Activated CD8-positive, alpha-beta T cell treated with anti-CD3 and anti-CD28 coated beads, Interleukin-2, amount 10 ng/mL, durations not matched to agents 7 days and 5 days (primary cell): ENCODE measurements around the gene TMLHE. TPM values are rescaled to one million over a fixed set of nuclear protein-coding genes. Genes with fewer than 3 reads are reported as not detected.
A peak's percentile ranks its signal among the peaks of the same experiment; 100 is the strongest.
"Not testable (repeated sequence)": the region's sequence is repeated elsewhere in the genome, so short reads cannot be mapped to it uniquely, and the experiment has no call there.

Experiments
- ATAC-seq: fragments of 150-1000 bp; cut with Tn5 transposase; one replicate; pipeline ENCODE4 v1.10.0; 2021; ENCODE audit warnings: moderate library complexity
- CTCF ChIA-PET: fragments of 350-600 bp; sonication (Branson Sonifier 250); formaldehyde crosslinking; loops from one replicate; lab custom pipeline; 2021; ENCODE audit warnings: antibody characterized with exemption; lab: Charles Lee
- POLR2A ChIA-PET: fragments of 350-600 bp; sonication (Branson Sonifier 250); formaldehyde crosslinking; loops from one replicate; lab custom pipeline; 2021; ENCODE audit warnings: antibody characterized with exemption; lab: Charles Lee
- DNase-seq: peaks from one replicate; pipeline ENCODE4 v3.0.0-alpha.2; 2020
- H3K27ac Mint-ChIP-seq: one replicate; pipeline ENCODE4 v1.8.0; 2021; ENCODE audit warnings: mild to moderate bottlenecking, mixed read lengths
- H3K27me3 Mint-ChIP-seq: one replicate; pipeline ENCODE4 v1.8.0; 2021; ENCODE audit warnings: low read depth, mixed read lengths
- H3K36me3 Mint-ChIP-seq: one replicate; pipeline ENCODE4 v1.8.0; 2021; ENCODE audit warnings: low read depth, mixed read lengths
- H3K4me1 Mint-ChIP-seq: one replicate; pipeline ENCODE4 v1.8.0; 2021; ENCODE audit warnings: low read depth, mixed read lengths
- H3K4me3 Mint-ChIP-seq: one replicate; pipeline ENCODE4 v1.8.0; 2021; ENCODE audit warnings: mild to moderate bottlenecking, mixed read lengths
- H3K9me3 Mint-ChIP-seq: one replicate; pipeline ENCODE4 v1.8.0; 2022; ENCODE audit warnings: mixed read lengths; ENCODE audit not compliant: insufficient read depth
- total RNA-seq, 2 experiments: library from RNA; stranded (reverse); gene quantifications; one replicate each; pipeline ENCODE4 v1.2.3, GENCODE V29; 2021

Gene TMLHE
- total RNA-seq, 2 experiments from 2014 or later: 9.2 TPM

GRCh38 chrX:155611302-155611701, 1.4 kb downstream of the TMLHE start:
- ChIA-PET CTCF (no interaction called here), POLR2A (no interaction called here)
- H3K36me3 Mint-ChIP-seq: peaks cover 21% of the 10 kb centered on the region
- H3K9me3 Mint-ChIP-seq: peaks cover 6% of the 10 kb centered on the region
- H3K27me3 Mint-ChIP-seq: no peaks in the 10 kb centered on the region
- peak overlapping the region; percentile 89 for H3K4me3 Mint-ChIP-seq
- no peak for ATAC-seq
- DNase-seq: no peak
- H3K27ac Mint-ChIP-seq: no peak overlapping the region
- peaks cover 10% of the 10 kb centered on the region for H3K4me1 Mint-ChIP-seq

- Mint-ChIP-seq H3K36me3 (peaks cover 25% of the 10 kb centered on the region), H3K4me3 (no peak overlapping the region), H3K4me1 (no peaks in the 10 kb centered on the region), H3K9me3 (peaks cover 21% of the 10 kb centered on the region), H3K27me3 (no peaks in the 10 kb centered on the region), H3K27ac (no peak overlapping the region)
- ChIA-PET CTCF (no interaction called here), POLR2A (no interaction called here)
- ATAC-seq: no peak
- DNase-seq: no peak
These were observed 19.8 kb downstream of the TMLHE start for GRCh38 chrX:155592981-155593380.

GRCh38 chrX:155592331-155592730, 20.4 kb downstream of the TMLHE start:
- ChIA-PET CTCF (no interaction called here), POLR2A (no interaction called here)
- H3K9me3 Mint-ChIP-seq: peaks cover 21% of the 10 kb centered on the region
- no peak overlapping the region for H3K4me3 Mint-ChIP-seq
- H3K4me1 Mint-ChIP-seq: no peaks in the 10 kb centered on the region
- H3K36me3 Mint-ChIP-seq: peaks cover 27% of the 10 kb centered on the region
- no peaks in the 10 kb centered on the region for H3K27me3 Mint-ChIP-seq
- DNase-seq: no peak
- no peak overlapping the region for H3K27ac Mint-ChIP-seq
- ATAC-seq: no peak

GRCh38 chrX:155577682-155578081, 35.1 kb downstream of the TMLHE start:
- CTCF ChIA-PET: no interaction called here
- H3K9me3 Mint-ChIP-seq: peaks cover 4% of the 10 kb centered on the region
- POLR2A ChIA-PET: no interaction called here
- no peak overlapping the region for H3K4me3 Mint-ChIP-seq
- peaks cover 8% of the 10 kb centered on the region for H3K36me3 Mint-ChIP-seq
- H3K4me1 Mint-ChIP-seq: peaks cover 8% of the 10 kb centered on the region
- peak overlapping the region; percentile 24 for H3K27ac Mint-ChIP-seq
- no peaks in the 10 kb centered on the region for H3K27me3 Mint-ChIP-seq
- ATAC-seq: peak; percentile 65
- DNase-seq: peak; percentile 21

GRCh38 chrX:155563099-155563498, 49.7 kb downstream of the TMLHE start:
- DNase-seq (no peak), ATAC-seq (no peak)
- Mint-ChIP-seq H3K27ac (no peak overlapping the region), H3K4me1 (no peaks in the 10 kb centered on the region), H3K27me3 (no peaks in the 10 kb centered on the region), H3K9me3 (no peaks in the 10 kb centered on the region), H3K4me3 (no peak overlapping the region), H3K36me3 (no peaks in the 10 kb centered on the region)
- POLR2A ChIA-PET: no interaction called here
- CTCF ChIA-PET: no interaction called here

GRCh38 chrX:155544881-155545280, 67.9 kb downstream of the TMLHE start:
- DNase-seq: no peak
- Mint-ChIP-seq H3K9me3 (peaks cover 7% of the 10 kb centered on the region), H3K4me1 (no peaks in the 10 kb centered on the region), H3K36me3 (peaks cover 40% of the 10 kb centered on the region), H3K27me3 (no peaks in the 10 kb centered on the region), H3K4me3 (no peak overlapping the region), H3K27ac (no peak overlapping the region)
- ChIA-PET POLR2A (no interaction called here), CTCF (no interaction called here)
- no peak for ATAC-seq

GRCh38 chrX:155535866-155536265, 76.9 kb downstream of the TMLHE start:
- peaks cover 5% of the 10 kb centered on the region for H3K9me3 Mint-ChIP-seq
- ChIA-PET POLR2A (no interaction called here), CTCF (no interaction called here)
- H3K36me3 Mint-ChIP-seq: peaks cover 27% of the 10 kb centered on the region
- no peak for ATAC-seq
- H3K4me3 Mint-ChIP-seq: no peak overlapping the region
- no peaks in the 10 kb centered on the region for H3K4me1 Mint-ChIP-seq
- H3K27me3 Mint-ChIP-seq: no peaks in the 10 kb centered on the region
- no peak for DNase-seq
- H3K27ac Mint-ChIP-seq: no peak overlapping the region

- no peaks in the 10 kb centered on the region for H3K27me3 Mint-ChIP-seq
- peaks cover 26% of the 10 kb centered on the region for H3K36me3 Mint-ChIP-seq
- CTCF ChIA-PET: no interaction called here
- no peaks in the 10 kb centered on the region for H3K4me1 Mint-ChIP-seq
- no peak for DNase-seq
- ATAC-seq: no peak
- H3K9me3 Mint-ChIP-seq: peaks cover under 1% of the 10 kb centered on the region
- H3K27ac Mint-ChIP-seq: no peak overlapping the region
- POLR2A ChIA-PET: no interaction called here
- no peak overlapping the region for H3K4me3 Mint-ChIP-seq
These were observed 78.0 kb downstream of the TMLHE start for GRCh38 chrX:155534800-155535199.

- CTCF ChIA-PET, POLR2A ChIA-PET, H3K27me3 Mint-ChIP-seq, H3K9me3 Mint-ChIP-seq, H3K4me1 Mint-ChIP-seq, H3K4me3 Mint-ChIP-seq, H3K27ac Mint-ChIP-seq, ATAC-seq, DNase-seq: not testable (repeated sequence)
- H3K36me3 Mint-ChIP-seq: peaks cover 55% of the 10 kb centered on the region
These were observed 85.7 kb downstream of the TMLHE start for GRCh38 chrX:155527023-155527422.

GRCh38 chrX:155514225-155514624, 98.5 kb downstream of the TMLHE start:
- Mint-ChIP-seq H3K4me1 (no peaks in the 10 kb centered on the region), H3K4me3 (no peak overlapping the region), H3K27me3 (no peaks in the 10 kb centered on the region), H3K36me3 (peaks cover 19% of the 10 kb centered on the region), H3K27ac (no peak overlapping the region), H3K9me3 (no peaks in the 10 kb centered on the region)
- ATAC-seq: no peak
- DNase-seq: no peak
- ChIA-PET POLR2A (no interaction called here), CTCF (no interaction called here)

GRCh38 chrX:155505296-155505695, 107.5 kb downstream of the TMLHE start:
- H3K4me1 Mint-ChIP-seq: no peaks in the 10 kb centered on the region
- ATAC-seq (no peak), DNase-seq (no peak)
- no peaks in the 10 kb centered on the region for H3K9me3 Mint-ChIP-seq
- no peak overlapping the region for H3K27ac Mint-ChIP-seq
- H3K4me3 Mint-ChIP-seq: no peak overlapping the region
- ChIA-PET POLR2A (no interaction called here), CTCF (no interaction called here)
- H3K27me3 Mint-ChIP-seq: no peaks in the 10 kb centered on the region
- peaks cover 27% of the 10 kb centered on the region for H3K36me3 Mint-ChIP-seq

- H3K4me3 Mint-ChIP-seq, H3K4me1 Mint-ChIP-seq, ATAC-seq, POLR2A ChIA-PET, DNase-seq, H3K27me3 Mint-ChIP-seq, H3K27ac Mint-ChIP-seq, CTCF ChIA-PET, H3K9me3 Mint-ChIP-seq, H3K36me3 Mint-ChIP-seq: not testable (repeated sequence)
These were observed 117.6 kb downstream of the TMLHE start for GRCh38 chrX:155495134-155495533.

GRCh38 chrX:155491421-155491820, 121.3 kb downstream of the TMLHE start:
- H3K9me3 Mint-ChIP-seq, DNase-seq, POLR2A ChIA-PET, H3K36me3 Mint-ChIP-seq, H3K27ac Mint-ChIP-seq, ATAC-seq, CTCF ChIA-PET, H3K4me3 Mint-ChIP-seq, H3K4me1 Mint-ChIP-seq, H3K27me3 Mint-ChIP-seq: not testable (repeated sequence)
